Prostate gland (tissue), 2 donors: Measurements from ENCODE around the gene MAP3K20. TPM values are rescaled to one million over a fixed set of nuclear protein-coding genes. Genes with fewer than 3 reads are reported as not detected.

Experiments used
- DNase-seq: peaks from one replicate; pipeline ENCODE4 v3.0.0-alpha.2; 2019; ENCODE audit warnings: low spot score
- H3K27ac ChIP-seq, 2 donors: fragments of 200-600 bp; sonication (generic); 2 replicates each; pipeline ENCODE4 v1.5.1; 2017 to 2019
- H3K27me3 ChIP-seq: fragments of 200-600 bp; sonication (generic); replicated peaks from 2 replicates; pipeline ENCODE4 v1.5.1; 2019; ENCODE audit not compliant: insufficient read depth
- H3K36me3 ChIP-seq, 2 donors: fragments of 200-600 bp; sonication (generic); 1 replicate in 1 of 2; 2 replicates in 1 of 2; pipeline versions ENCODE4 v1.5.1 to v1.8.1; 2017 to 2019
- H3K4me1 ChIP-seq: fragments of 200-600 bp; sonication (generic); replicated peaks from 2 replicates; pipeline ENCODE4 v1.5.1; 2019
- H3K4me3 ChIP-seq, 2 donors: fragments of 200-600 bp; sonication (generic); 2 replicates each; pipeline ENCODE4 v1.5.1; 2017 to 2019
- H3K9me3 ChIP-seq: fragments of 200-600 bp; sonication (generic); 2 replicates; pipeline ENCODE4 v1.5.1; 2017
- POLR2A ChIP-seq: fragments of 450-650 bp; IDR thresholded peaks from one replicate; pipeline ENCODE4 v1.6.1; 2016; ENCODE audit warnings: antibody characterized with exemption, mild to moderate bottlenecking
- POLR2AphosphoS5 ChIP-seq: sonication (generic); formaldehyde crosslinking; IDR thresholded peaks from one replicate; pipeline ENCODE4 v1.6.1; 2017; ENCODE audit warnings: antibody characterized with exemption
- WGBS: methylation state at CpG from one replicate; pipeline ENCODE4 v1.1.5; 2018; 5-methylcytosine and 5-hydroxymethylcytosine counted together
- intact Hi-C: fragments of 100-400 bp; cut with DNase I; formaldehyde crosslinking; loops from one replicate; pipeline ENCODE4 v1.14.2; 2022
- total RNA-seq, 2 donors: library from RNA; depleted of rRNA; stranded (reverse); fragments of >200 nt; gene quantifications; one replicate each; pipeline ENCODE4 v1.1.0, GENCODE V29; 2016
- TF ChIP-seq, protein P1 (sequence below), 4 experiments: fragments of 200-600 bp in 2 of 4; fragments of 450-650 bp in 2 of 4; sonication (generic) in 2 of 4; IDR thresholded peaks; 1 replicate in 3 of 4; 2 replicates in 1 of 4; pipeline ENCODE4 v1.5.1; 2016 to 2019; ENCODE audit warnings: antibody characterized with exemption in 4 of 4, mild to moderate bottlenecking in 2 of 4, moderate library complexity in 2 of 4

Gene MAP3K20
- total RNA-seq, 2 donors from 2014 or later, result 28.9 to 48.8 TPM

DNA sequence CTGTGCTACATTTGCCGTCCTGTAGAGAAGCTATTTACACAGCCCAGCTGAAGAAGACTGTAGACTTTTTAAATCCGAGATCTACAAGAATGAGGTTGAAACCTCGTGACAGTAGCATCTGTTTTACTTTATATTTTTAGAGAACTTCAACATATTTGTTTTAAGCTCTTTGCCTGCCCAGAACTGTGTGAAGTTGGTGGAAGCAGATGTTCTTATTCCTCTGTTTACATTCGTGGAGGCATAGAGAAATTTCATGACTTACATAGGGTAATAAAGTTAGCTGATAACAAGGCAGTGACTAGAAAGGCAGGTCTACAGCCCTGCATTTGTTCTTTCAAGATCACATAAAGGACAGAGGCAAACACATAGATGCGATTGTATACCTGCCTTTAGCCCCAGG, 47.0 kb upstream of the MAP3K20 start:
- peak overlapping the region; percentile 38 to 41 for H3K27ac ChIP-seq

DNA sequence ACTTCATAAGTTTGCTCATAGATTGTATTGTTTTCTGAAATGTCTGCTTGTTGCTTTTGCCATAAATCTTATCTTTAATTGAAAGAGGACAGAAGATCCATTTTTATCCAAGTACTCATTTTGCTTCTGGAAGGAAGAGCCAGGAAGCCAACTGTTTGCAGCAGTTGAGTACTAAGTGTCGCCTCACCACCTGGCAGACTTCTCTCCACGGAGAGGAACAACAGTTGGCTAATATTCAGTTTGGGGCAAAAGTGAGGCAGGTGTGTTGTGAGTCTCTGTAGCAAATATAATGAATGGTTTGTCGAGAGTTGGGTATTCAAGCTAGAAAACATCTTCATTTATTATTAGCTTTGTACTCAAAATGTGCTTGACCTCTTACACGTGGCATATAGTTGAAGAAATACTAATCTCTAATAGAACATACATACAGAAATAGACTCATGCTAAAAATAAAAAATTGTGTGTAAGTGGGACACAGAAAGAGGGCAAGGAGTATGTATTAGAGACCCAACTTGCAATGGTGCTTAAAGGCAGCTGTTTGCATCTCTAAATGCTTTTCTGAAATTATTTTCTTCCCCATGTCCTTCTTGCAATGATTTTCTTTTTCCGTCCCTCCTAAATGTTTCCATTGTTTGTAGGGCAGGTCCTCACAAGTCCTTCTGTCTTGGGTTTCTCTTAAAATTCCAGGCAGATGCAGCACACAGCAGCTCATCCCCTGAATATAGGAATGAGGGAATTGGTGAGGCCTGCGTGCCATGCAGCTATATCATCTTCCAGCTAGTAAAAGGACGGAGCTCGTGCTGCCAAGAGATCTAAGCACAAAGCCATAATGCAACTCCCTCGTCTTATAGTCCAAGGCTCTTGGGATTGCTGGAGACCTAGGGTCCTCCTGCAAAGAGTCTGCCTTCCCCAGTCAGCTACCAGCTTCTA, 44.8 kb upstream of the MAP3K20 start:
- Histone ChIP-seq H3K4me3 (no peak overlapping the region), H3K27ac (no peak overlapping the region), H3K4me1 (no peaks in the 10 kb centered on the region), H3K36me3 (no peaks in the 10 kb centered on the region), H3K27me3 (no peaks in the 10 kb centered on the region), H3K9me3 (no peaks in the 10 kb centered on the region)
- no peak for TF ChIP-seq POLR2A
- TF ChIP-seq, protein P1, sequence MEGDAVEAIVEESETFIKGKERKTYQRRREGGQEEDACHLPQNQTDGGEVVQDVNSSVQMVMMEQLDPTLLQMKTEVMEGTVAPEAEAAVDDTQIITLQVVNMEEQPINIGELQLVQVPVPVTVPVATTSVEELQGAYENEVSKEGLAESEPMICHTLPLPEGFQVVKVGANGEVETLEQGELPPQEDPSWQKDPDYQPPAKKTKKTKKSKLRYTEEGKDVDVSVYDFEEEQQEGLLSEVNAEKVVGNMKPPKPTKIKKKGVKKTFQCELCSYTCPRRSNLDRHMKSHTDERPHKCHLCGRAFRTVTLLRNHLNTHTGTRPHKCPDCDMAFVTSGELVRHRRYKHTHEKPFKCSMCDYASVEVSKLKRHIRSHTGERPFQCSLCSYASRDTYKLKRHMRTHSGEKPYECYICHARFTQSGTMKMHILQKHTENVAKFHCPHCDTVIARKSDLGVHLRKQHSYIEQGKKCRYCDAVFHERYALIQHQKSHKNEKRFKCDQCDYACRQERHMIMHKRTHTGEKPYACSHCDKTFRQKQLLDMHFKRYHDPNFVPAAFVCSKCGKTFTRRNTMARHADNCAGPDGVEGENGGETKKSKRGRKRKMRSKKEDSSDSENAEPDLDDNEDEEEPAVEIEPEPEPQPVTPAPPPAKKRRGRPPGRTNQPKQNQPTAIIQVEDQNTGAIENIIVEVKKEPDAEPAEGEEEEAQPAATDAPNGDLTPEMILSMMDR (IDR thresholded peaks at IDR 0.05), result no peak
- no peak for TF ChIP-seq POLR2AphosphoS5
- intact Hi-C loops, result no loop called here
- 49% methylated on average over 9 of the region's 9 CpGs for WGBS
- DNase-seq, result no peak

More for the DNA sequence above, 47.0 kb upstream of the MAP3K20 start:
- Histone ChIP-seq H3K9me3 (no peaks in the 10 kb centered on the region), H3K4me3 (no peak overlapping the region), H3K27me3 (no peaks in the 10 kb centered on the region), H3K4me1 (no peaks in the 10 kb centered on the region), H3K36me3 (no peaks in the 10 kb centered on the region)
- intact Hi-C loops, result loop anchor here (5.0 to 10.0 kb wide), 3 partner anchors 49 to 326 kb away; partner anchors contain the start of genes CDCA7 and MAP3K20
- no peak for DNase-seq
- WGBS, result 29% methylated on average over 5 of the region's 5 CpGs
- TF ChIP-seq, protein P1 (IDR thresholded peaks at IDR 0.05), result no peak
- TF ChIP-seq POLR2AphosphoS5, result peak; percentile 79

DNA sequence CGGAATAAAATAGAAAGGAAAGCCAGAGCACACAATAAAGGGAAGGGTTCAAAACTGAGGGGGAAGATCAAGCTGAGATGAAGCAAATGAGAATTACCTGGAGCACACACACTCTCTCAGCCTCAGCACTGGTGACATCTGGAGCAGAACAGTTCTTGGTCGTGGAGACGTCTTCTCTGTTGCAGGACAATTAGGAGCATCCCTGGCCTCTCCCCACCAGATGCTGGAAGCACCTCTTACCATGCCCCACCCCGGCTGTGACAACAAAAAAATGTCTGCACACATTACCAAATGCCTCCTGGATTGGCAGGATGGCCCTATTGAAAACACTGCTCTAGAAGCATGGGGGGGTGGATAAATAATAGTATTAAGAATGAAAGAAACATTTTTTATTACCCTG, 43.6 kb upstream of the MAP3K20 start:
- intact Hi-C loops, result no loop called here
- 80% methylated on average over 4 of the region's 4 CpGs for WGBS
- Histone ChIP-seq H3K4me1 (no peaks in the 10 kb centered on the region), H3K9me3 (no peaks in the 10 kb centered on the region), H3K27ac (no peak overlapping the region), H3K4me3 (no peak overlapping the region), H3K27me3 (no peaks in the 10 kb centered on the region), H3K36me3 (no peaks in the 10 kb centered on the region)
- DNase-seq, result no peak
- no peak for TF ChIP-seq POLR2A
- TF ChIP-seq, protein P1 (IDR thresholded peaks at IDR 0.05), result no peak

DNA sequence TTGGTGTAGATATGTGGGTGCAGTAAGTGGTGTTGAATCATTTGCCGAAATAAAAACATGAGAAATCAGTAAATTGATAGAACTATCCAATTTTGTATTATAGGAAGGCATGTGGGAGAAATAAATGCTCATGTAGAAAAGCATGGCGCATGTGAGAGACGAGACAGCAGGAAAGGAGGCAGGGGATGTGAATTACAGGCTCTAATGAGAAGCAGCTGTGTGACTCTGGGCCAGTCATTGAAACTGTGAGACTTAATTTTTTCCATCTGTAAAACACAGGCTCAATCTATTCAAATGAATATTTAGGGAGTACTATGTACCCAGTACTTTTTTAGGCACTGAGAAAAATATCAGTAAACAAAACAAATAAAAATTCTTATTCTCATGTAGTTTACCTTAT, 42.6 kb upstream of the MAP3K20 start:
- H3K4me3 ChIP-seq, result no peak overlapping the region
- intact Hi-C loops, result no loop called here
- TF ChIP-seq POLR2AphosphoS5, result no peak
- TF ChIP-seq, protein P1 (IDR thresholded peaks at IDR 0.05), result no peak
- TF ChIP-seq POLR2A, result no peak
- no peak for DNase-seq
- no peaks in the 10 kb centered on the region for H3K4me1 ChIP-seq
- H3K27me3 ChIP-seq, result no peaks in the 10 kb centered on the region
- H3K9me3 ChIP-seq, result no peaks in the 10 kb centered on the region
- H3K36me3 ChIP-seq, result no peaks in the 10 kb centered on the region
- no peak overlapping the region for H3K27ac ChIP-seq
- whole genome bisulfite sequencing, result 95% methylated on average over 3 of the region's 3 CpGs

DNA sequence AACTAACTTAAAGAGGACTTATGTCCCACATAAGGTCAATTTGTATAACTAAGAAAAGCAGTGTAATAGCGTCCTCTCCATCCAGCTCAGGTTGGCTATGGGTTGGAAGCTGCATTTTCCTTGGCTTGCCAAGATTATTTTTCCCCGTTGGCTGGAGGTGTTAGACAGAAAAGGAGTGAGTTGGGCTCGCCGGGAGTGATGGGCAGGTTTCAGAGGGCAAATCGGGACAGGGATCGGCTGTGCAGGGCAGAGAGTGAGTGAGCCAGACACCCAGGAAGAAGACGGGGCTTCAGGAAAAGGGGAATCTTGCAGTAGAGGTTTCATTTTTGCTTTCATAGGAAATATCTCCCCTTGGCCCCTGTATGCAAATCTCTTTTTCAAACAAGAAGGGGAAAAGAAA, 41.5 kb upstream of the MAP3K20 start:
- intact Hi-C loops, result no loop called here
- WGBS, result 77% methylated on average over 7 of the region's 7 CpGs

More for the DNA sequence above, 41.5 kb upstream of the MAP3K20 start:
- no peak overlapping the region for H3K4me3 ChIP-seq
- TF ChIP-seq POLR2AphosphoS5, result no peak
- no peak for TF ChIP-seq POLR2A
- TF ChIP-seq, protein P1 (IDR thresholded peaks at IDR 0.05), result no peak
- no peaks in the 10 kb centered on the region for H3K9me3 ChIP-seq
- H3K27me3 ChIP-seq, result no peaks in the 10 kb centered on the region
- no peak overlapping the region for H3K27ac ChIP-seq
- H3K4me1 ChIP-seq, result no peaks in the 10 kb centered on the region
- DNase-seq, result no peak
- no peaks in the 10 kb centered on the region for H3K36me3 ChIP-seq
